Upper lobe of right lung (tissue), 1 donor: ENCODE data around the gene TMEM14B. TPM values are rescaled to one million over a fixed set of nuclear protein-coding genes. Genes with fewer than 3 reads are reported as not detected.
"Not testable (repeated sequence)": the region's sequence is repeated elsewhere in the genome, so short reads cannot be mapped to it uniquely, and the experiment has no call there.

Source experiments
- ATAC-seq: fragments of 200-7000 bp; cut with Tn5 transposase; one replicate; pipeline ENCODE4 v1.9.1; 2020; ENCODE audit warnings: mild to moderate bottlenecking, moderate library complexity
- DNase-seq: peaks from one replicate; pipeline ENCODE4 v3.0.0-alpha.2; 2020
- H3K27ac ChIP-seq: fragments of 200-600 bp; one replicate; pipeline ENCODE4 v1.8.0; 2022
- H3K27me3 ChIP-seq: fragments of 200-600 bp; one replicate; pipeline ENCODE4 v1.8.0; 2022; ENCODE audit warnings: mild to moderate bottlenecking
- H3K36me3 ChIP-seq: fragments of 200-600 bp; one replicate; pipeline ENCODE4 v1.8.0; 2022
- H3K4me1 ChIP-seq: fragments of 200-600 bp; one replicate; pipeline ENCODE4 v1.8.0; 2022
- H3K4me3 ChIP-seq: fragments of 200-600 bp; one replicate; pipeline ENCODE4 v1.8.0; 2022; ENCODE audit warnings: mild to moderate bottlenecking
- H3K9me3 ChIP-seq: fragments of 200-600 bp; one replicate; pipeline ENCODE4 v1.8.0; 2022
- CTCF ChIP-seq: fragments of 200-600 bp; IDR thresholded peaks from one replicate; pipeline ENCODE4 v1.8.0; 2022; ENCODE audit warnings: antibody characterized with exemption
- intact Hi-C: fragments of 100-400 bp; cut with DNase I; formaldehyde crosslinking; loops from one replicate; pipeline ENCODE4 v1.11.0; 2022
- total RNA-seq: library from RNA; stranded (reverse); fragmentation: NEBNext Ultra II Directional; extraction: Animal tissue kit (Norgen Biotek cat#: 25700); gene quantifications from one replicate; pipeline ENCODE4 v1.2.1, GENCODE V29; 2021
- donor health status: DM: no; HTN: yes; CAD: no; lungs with severe emphysema.

TMEM14B gene
- total RNA-seq, 1 donor from 2014 or later: 50.1 TPM

- no peak overlapping the region for H3K27ac ChIP-seq
- H3K4me1 ChIP-seq: peaks cover 15% of the 10 kb centered on the region
- DNase-seq: no peak
- intact Hi-C loops: no loop called here
- H3K27me3 ChIP-seq: no peaks in the 10 kb centered on the region
- no peak overlapping the region for H3K4me3 ChIP-seq
- ATAC-seq: no peak
- H3K9me3 ChIP-seq: no peaks in the 10 kb centered on the region
- no peak for TF ChIP-seq CTCF
- peaks cover 53% of the 10 kb centered on the region for H3K36me3 ChIP-seq
These were observed 21.9 kb upstream of the TMEM14B start for GRCh38 chr6:10725716-10726115.

GRCh38 chr6:10730254-10730653, 17.4 kb upstream of the TMEM14B start:
- intact Hi-C loops: no loop called here
- H3K36me3 ChIP-seq: peaks cover 78% of the 10 kb centered on the region
- peak; percentile 31 for ATAC-seq

GRCh38 chr6:10733151-10733715, 14.4 kb upstream of the TMEM14B start:
- no peak overlapping the region for H3K27ac ChIP-seq
- H3K9me3 ChIP-seq: no peaks in the 10 kb centered on the region
- intact Hi-C loops: no loop called here
- H3K4me3 ChIP-seq: no peak overlapping the region
- TF ChIP-seq CTCF: no peak
- no peaks in the 10 kb centered on the region for H3K4me1 ChIP-seq
- no peaks in the 10 kb centered on the region for H3K27me3 ChIP-seq
- ATAC-seq (no peak), DNase-seq (no peak)
- H3K36me3 ChIP-seq: peaks cover 54% of the 10 kb centered on the region

More at GRCh38 chr6:10730254-10730653, 17.4 kb upstream of the TMEM14B start:
- H3K27me3 ChIP-seq: no peaks in the 10 kb centered on the region
- no peak for DNase-seq
- TF ChIP-seq CTCF: no peak
- H3K9me3 ChIP-seq: no peaks in the 10 kb centered on the region
- H3K4me3 ChIP-seq: no peak overlapping the region
- H3K27ac ChIP-seq: no peak overlapping the region
- no peaks in the 10 kb centered on the region for H3K4me1 ChIP-seq

- Histone ChIP-seq H3K36me3 (peaks cover 48% of the 10 kb centered on the region), H3K27me3 (no peaks in the 10 kb centered on the region), H3K27ac (no peak overlapping the region), H3K4me1 (no peaks in the 10 kb centered on the region), H3K4me3 (no peak overlapping the region), H3K9me3 (no peaks in the 10 kb centered on the region)
- TF ChIP-seq CTCF: no peak
- intact Hi-C loops: no loop called here
- ATAC-seq (no peak), DNase-seq (no peak)
These were observed 13.7 kb upstream of the TMEM14B start for GRCh38 chr6:10733863-10734262.

- no peak for ATAC-seq
- TF ChIP-seq CTCF: no peak
- no peak overlapping the region for H3K4me3 ChIP-seq
- H3K27ac ChIP-seq: no peak overlapping the region
- no peaks in the 10 kb centered on the region for H3K4me1 ChIP-seq
- H3K36me3 ChIP-seq: peaks cover 21% of the 10 kb centered on the region
- no peaks in the 10 kb centered on the region for H3K9me3 ChIP-seq
- intact Hi-C loops: no loop called here
- H3K27me3 ChIP-seq: no peaks in the 10 kb centered on the region
- DNase-seq: no peak
These were observed 10.9 kb upstream of the TMEM14B start for GRCh38 chr6:10736731-10737130.

- DNase-seq: no peak
These were observed 7.5 kb upstream of the TMEM14B start for GRCh38 chr6:10740061-10740460.

GRCh38 chr6:10741643-10742042, 6.0 kb upstream of the TMEM14B start:
- H3K4me3 ChIP-seq, intact Hi-C loops, H3K36me3 ChIP-seq, DNase-seq, H3K27ac ChIP-seq, H3K9me3 ChIP-seq, H3K27me3 ChIP-seq, H3K4me1 ChIP-seq, ATAC-seq: not testable (repeated sequence)

More at GRCh38 chr6:10740061-10740460, 7.5 kb upstream of the TMEM14B start:
- TF ChIP-seq CTCF: no peak
- Histone ChIP-seq H3K4me3 (no peak overlapping the region), H3K27me3 (no peaks in the 10 kb centered on the region), H3K36me3 (no peaks in the 10 kb centered on the region), H3K4me1 (no peaks in the 10 kb centered on the region), H3K27ac (no peak overlapping the region), H3K9me3 (no peaks in the 10 kb centered on the region)
- no peak for ATAC-seq
- intact Hi-C loops: no loop called here
